PFSK-1 (cell line): ENCODE results near the gene PPP1R15B.

Experiments
- FOXP2 ChIP-seq: optimal IDR thresholded peaks from 2 replicates; pipeline ENCODE3; 2011; ENCODE audit warnings: borderline replicate concordance, control low read depth, inconsistent platforms; ENCODE audit not compliant: insufficient read depth; ENCODE audit errors: extremely low read length, extremely low read depth
- POLR2AphosphoS5 ChIP-seq: IDR thresholded peaks from 2 replicates; pipeline ENCODE4 v1.6.1; 2012; ENCODE audit warnings: low read depth, mild to moderate bottlenecking, control low read depth, low read length, moderate library complexity
- SIN3A ChIP-seq: IDR thresholded peaks from 2 replicates; pipeline ENCODE4 v1.6.1; 2012; ENCODE audit warnings: mild to moderate bottlenecking, low read length, moderate library complexity, borderline replicate concordance; ENCODE audit not compliant: insufficient read depth
- TAF1 ChIP-seq: IDR thresholded peaks from 2 replicates; pipeline ENCODE4 v1.6.1; 2012; ENCODE audit warnings: low read length, control low read depth, borderline replicate concordance; ENCODE audit not compliant: insufficient read depth
- TF ChIP-seq, protein P1 (sequence below), 2 experiments: IDR thresholded peaks; 2 replicates each; pipeline versions ENCODE4 v1.6.1 to v1.8.0; 2011 to 2012; ENCODE audit warnings: low read depth in 2 of 2, low read length in 2 of 2, control low read depth in 1 of 2, inconsistent platforms in 1 of 2, mild to moderate bottlenecking in 1 of 2, moderate library complexity in 1 of 2; ENCODE audit not compliant: insufficient read depth in 1 of 2

DNA sequence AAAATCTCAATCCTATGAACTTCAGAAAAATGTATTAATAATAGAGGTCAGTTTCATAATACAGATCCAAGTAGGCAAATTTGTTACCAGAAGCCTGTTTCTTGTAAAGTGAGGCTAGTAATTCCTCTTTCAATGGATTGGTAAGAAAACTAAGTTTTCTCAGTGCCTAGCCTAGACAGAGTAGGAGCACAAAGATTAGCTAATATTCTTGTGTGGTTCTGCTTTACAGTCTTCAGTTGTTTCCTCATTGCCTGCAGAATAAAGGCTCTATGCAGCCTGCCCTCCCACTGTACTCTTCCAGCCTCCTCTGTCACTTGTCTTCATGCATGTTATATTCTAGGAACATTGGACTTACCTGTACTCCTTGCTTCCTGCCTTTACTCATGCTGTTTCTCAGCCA lies 2.4 kb upstream of the PPP1R15B start:
- TF ChIP-seq, protein P1, sequence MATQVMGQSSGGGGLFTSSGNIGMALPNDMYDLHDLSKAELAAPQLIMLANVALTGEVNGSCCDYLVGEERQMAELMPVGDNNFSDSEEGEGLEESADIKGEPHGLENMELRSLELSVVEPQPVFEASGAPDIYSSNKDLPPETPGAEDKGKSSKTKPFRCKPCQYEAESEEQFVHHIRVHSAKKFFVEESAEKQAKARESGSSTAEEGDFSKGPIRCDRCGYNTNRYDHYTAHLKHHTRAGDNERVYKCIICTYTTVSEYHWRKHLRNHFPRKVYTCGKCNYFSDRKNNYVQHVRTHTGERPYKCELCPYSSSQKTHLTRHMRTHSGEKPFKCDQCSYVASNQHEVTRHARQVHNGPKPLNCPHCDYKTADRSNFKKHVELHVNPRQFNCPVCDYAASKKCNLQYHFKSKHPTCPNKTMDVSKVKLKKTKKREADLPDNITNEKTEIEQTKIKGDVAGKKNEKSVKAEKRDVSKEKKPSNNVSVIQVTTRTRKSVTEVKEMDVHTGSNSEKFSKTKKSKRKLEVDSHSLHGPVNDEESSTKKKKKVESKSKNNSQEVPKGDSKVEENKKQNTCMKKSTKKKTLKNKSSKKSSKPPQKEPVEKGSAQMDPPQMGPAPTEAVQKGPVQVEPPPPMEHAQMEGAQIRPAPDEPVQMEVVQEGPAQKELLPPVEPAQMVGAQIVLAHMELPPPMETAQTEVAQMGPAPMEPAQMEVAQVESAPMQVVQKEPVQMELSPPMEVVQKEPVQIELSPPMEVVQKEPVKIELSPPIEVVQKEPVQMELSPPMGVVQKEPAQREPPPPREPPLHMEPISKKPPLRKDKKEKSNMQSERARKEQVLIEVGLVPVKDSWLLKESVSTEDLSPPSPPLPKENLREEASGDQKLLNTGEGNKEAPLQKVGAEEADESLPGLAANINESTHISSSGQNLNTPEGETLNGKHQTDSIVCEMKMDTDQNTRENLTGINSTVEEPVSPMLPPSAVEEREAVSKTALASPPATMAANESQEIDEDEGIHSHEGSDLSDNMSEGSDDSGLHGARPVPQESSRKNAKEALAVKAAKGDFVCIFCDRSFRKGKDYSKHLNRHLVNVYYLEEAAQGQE (IDR thresholded peaks at IDR 0.05; ENCODE audit: insufficient read depth in 1 of 2, low read depth in 2 of 2, low read length in 2 of 2) = no peak
- TF ChIP-seq POLR2AphosphoS5 (no peak), SIN3A (no peak), TAF1 (no peak), FOXP2 (no peak)
